GM18867 (cell line): ENCODE results near the gene ZNHIT2.
"Not testable (repeated sequence)": the region's sequence is repeated elsewhere in the genome, so short reads cannot be mapped to it uniquely, and the experiment has no call there.

Experiments used
- ATAC-seq: cut with Tn5 transposase; IDR thresholded peaks from one replicate; pipeline ENCODE4 v1.9.1; 2021; ENCODE audit warnings: mild to moderate bottlenecking, moderate library complexity; ENCODE audit not compliant: unreplicated experiment

The ZNHIT2 gene

GRCh38 chr11:65121447-65121864 lies 4.0 kb upstream of the ZNHIT2 start:
- no peak for ATAC-seq

DNA sequence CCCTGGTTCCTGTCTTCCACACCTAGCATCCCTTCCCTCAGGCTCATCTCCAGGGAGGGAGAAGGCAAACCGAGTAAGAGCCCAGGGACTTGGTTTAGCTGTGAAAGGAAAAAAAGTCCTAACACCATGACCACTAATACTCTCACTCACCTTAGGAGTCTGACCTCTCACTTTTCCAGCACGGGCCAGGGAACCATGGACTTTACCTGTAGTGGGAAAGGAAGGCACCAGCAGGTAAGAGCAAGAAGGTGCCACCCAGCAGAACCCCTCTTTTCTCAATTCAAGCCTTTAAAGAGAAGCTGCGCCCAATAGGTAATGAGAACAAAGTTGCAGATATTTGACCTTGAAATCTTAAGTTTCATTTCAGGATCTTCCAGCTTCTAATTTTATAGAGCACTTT lies 3.3 kb upstream of the ZNHIT2 start:
- no peak for ATAC-seq

- no peak for ATAC-seq
These were observed 2.1 kb upstream of the ZNHIT2 start for GRCh38 chr11:65119670-65119995.

DNA sequence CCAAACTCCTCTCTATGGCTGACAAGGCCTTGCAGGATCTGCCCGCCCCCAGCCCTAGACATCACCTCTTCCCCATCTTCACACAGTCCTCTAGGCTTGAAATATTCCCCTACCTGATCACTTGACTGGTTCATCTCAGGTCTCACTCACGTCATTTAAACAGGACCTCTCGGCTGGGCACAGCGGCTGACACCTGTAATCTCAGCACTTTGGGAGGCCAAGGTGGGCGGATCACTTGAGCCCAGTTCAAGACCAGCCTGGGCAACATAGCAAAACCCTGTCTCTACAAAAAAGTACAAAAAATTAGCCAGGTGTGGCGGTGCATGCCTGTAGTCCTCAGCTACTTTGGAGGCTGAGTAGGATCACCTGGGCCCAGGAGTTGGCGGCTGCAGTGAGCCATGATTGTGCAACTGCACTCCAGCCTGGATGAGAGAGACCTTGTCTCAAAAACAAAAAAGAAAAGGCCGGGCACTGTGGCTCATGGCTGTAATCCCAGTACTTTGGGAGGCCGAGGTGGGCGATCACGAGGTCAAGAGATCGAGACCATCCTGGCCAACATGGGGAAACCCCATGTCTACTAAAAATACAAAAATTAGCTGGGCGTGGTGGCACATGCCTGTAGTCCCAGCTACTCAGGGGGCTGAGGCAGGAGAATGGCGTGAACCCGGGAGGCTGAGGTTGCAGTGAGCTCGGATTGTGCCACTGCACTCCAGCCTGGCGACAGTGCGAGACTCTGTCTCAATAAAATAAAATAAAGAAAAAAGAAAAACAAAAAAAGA lies 1.6 kb upstream of the ZNHIT2 start:
- not testable (repeated sequence) for ATAC-seq

- no peak for ATAC-seq
These were observed 766 bp upstream of the ZNHIT2 start for GRCh38 chr11:65118097-65118837.

DNA sequence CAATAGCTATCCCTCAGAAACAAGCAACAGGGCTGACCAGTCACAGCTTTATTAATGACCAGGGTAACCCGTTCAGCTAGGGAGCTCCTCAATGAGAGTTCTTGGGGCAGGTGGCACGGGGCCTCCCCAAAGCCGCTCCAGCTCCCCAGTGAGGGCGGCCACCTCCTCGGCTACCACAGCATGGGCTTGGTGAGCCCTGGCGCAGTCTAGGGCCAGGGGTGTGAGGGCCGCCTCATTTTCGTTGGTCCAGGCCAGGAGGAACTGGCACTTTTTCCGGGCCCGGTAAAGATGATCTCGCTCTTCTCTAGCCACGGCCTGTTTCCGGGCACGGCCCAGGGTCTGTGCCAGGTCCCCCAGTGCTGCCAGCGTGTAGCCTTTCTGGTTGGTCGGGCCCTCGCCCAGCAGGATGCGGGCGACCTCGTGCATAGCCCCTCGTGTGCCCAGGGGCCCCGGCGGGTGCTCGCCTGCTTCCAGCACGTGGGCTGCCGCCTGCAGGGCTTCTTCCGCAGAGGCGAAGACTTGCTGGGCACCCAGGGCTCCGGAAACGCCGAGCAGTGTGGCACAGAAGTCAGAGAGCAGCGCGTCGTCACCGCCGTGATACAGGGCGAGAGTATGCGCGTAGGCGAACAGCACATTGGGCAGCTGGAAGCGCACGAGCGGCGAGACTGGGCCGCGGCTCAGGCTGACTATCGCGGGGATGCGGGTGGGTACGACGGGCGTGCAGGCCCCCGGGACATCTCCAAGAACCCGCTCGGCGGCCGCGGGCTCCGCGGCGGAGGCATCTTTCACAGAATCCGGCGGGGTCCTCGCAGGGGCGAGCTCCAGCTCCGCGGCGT lies 913 bp downstream of the ZNHIT2 start:
- ATAC-seq, result peak; percentile 6

GRCh38 chr11:65115361-65116082 lies 2.0 kb downstream of the ZNHIT2 start:
- no peak for ATAC-seq

- ATAC-seq, result no peak
These were observed 2.8 kb downstream of the ZNHIT2 start for GRCh38 chr11:65114538-65115171.

- ATAC-seq, result no peak
These were observed 3.7 kb downstream of the ZNHIT2 start for GRCh38 chr11:65113839-65114238.

GRCh38 chr11:65113361-65113756 lies 4.1 kb downstream of the ZNHIT2 start:
- no peak for ATAC-seq

GRCh38 chr11:65112546-65113360 lies 4.7 kb downstream of the ZNHIT2 start:
- peak; percentile 22 for ATAC-seq

DNA sequence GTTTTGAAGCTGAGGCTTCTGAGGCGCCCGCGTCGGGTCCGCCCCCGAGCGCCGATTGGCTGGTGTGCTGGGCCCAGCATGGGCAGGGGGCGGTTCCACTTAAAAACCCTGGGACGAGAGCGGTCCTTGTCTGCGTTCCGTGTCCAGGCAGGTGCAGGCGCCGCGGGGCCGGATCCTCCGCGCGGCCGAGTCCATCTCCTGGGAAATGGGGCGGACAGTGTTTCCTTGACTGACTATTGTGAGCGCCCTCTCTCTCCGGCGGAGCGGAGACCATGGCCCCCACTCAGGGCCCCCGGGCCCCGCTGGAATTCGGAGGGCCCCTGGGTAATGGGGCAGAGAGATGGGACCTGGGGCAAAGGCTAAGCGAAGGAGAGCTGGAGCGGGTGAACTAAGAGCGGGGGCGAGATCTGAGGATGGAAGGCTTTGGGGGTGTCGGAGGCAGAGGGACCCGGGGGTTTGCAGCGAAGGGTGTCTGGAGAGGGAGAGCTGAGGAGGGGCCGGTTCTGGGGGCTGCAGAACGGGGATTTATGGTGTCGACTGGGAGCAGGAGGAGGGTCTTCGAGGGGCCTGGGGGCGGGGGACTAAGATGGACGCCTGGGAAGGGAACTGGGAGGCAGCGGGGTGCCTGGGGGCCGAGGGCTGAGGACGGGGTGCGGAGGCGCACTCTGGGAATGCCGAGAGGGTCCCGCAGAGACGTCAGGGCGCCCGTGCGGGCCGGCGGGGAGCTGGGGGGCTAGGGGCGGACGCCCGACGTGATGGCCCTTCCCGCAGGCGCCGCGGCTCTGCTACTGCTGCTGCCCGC lies 5.6 kb downstream of the ZNHIT2 start, which contains the start of gene TM7SF2:
TM7SF2 (plus strand) TSS at position 129 of the 802 bp plus-strand sequence; CDS start at position 273, 144 bp downstream.
- ATAC-seq, result peak; percentile 59

- no peak for ATAC-seq
These were observed 6.2 kb downstream of the ZNHIT2 start for GRCh38 chr11:65111159-65111743.

DNA sequence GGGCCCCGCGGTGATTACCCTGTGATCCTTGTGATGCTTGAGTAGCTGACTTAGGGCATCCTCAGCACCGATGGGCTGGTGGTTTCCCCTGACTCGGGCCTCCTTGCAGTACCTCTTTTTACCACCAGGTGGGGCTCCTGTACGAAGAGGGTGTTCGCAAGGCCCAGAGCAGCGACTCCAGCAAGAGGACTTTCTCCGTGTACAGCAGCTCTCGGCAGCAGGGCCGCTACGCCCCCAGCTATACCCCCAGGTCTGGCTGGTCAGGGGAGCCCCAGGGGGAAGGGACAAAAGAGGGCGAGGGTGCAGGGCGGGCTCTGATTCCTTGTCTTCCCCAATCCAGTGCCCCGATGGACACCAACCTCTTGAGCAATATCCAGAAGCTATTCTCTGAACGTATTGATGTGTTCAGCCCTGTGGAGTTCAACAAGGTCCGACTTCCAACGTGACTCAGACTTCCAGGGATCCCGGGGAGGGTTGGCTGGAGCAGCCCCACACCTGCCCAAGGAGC lies 7.1 kb downstream of the ZNHIT2 start:
- no peak for ATAC-seq

DNA sequence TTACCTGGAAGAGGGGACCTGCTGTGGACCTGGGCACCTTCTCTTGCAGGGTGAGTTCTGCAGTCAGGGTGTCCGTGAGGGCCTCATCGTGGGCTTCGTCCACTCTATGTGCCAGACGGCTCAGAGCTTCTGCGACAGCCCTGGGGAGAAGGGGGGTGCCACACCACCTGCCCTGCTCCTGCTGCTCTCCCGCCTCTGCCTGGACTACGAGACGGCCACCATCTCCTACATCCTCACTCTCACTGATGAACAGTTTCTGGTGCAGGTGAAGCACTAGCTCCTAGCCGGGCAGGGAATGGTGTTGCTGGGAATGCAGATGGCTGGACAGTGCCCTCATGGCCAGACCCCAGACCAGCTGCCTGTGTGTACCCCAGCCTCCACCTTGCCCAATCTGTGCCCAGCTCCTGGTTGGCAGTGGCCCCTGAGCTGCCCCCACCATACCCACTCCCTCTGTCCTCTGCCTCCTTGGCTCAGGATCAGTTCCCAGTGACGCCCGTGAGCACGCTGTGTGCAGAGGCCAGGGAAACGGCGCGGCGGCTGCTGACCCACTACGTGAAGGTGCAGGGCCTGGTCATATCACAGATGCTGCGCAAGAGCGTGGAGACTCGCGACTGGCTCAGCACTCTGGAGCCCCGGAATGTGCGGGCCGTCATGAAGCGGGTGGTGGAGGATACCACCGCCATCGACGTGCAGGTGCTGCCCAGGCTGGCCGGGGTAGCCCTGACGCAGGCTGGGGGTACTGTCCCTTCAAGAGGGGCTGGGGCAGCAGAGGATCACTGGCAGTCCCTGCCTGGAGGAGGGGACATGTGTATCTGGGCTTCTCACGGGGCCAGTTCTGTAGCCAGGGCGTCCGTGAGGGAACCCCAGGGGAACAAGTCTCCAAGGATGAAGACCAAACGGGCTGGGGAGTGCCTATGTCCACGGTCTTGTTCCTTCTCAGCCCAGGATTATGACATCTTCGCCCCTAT lies 8.0 kb downstream of the ZNHIT2 start:
- no peak for ATAC-seq

GRCh38 chr11:65108469-65109123 lies 8.9 kb downstream of the ZNHIT2 start:
- no peak for ATAC-seq
